Activated T-cell treated with anti-CD3 and anti-CD28 coated beads, Interleukin-2, amount 50 U/mL, for 24 hours (primary cell): ENCODE data around the gene SCUBE1.
"Not testable (repeated sequence)": the region's sequence is repeated elsewhere in the genome, so short reads cannot be mapped to it uniquely, and the experiment has no call there.

Experiments used
- DNase-seq: peaks from one replicate; pipeline ENCODE4 v3.0.0-alpha.2; 2020
- H3K27ac Mint-ChIP-seq: 2 replicates; pipeline ENCODE4 v1.8.0; 2020; ENCODE audit warnings: mild to moderate bottlenecking, mixed read lengths
- H3K27me3 Mint-ChIP-seq: 2 replicates; pipeline ENCODE4 v1.8.0; 2020; ENCODE audit warnings: mixed read lengths
- H3K36me3 Mint-ChIP-seq: 2 replicates; pipeline ENCODE4 v1.8.0; 2020; ENCODE audit warnings: low read depth, mixed read lengths
- H3K4me1 Mint-ChIP-seq: 2 replicates; pipeline ENCODE4 v1.8.0; 2020; ENCODE audit warnings: low read depth, mixed read lengths
- H3K4me3 Mint-ChIP-seq: 2 replicates; pipeline ENCODE4 v1.8.0; 2020; ENCODE audit warnings: mild to moderate bottlenecking, moderate library complexity, mixed read lengths
- H3K9me3 Mint-ChIP-seq: 2 replicates; pipeline ENCODE4 v1.8.0; 2020; ENCODE audit warnings: mixed read lengths

Gene SCUBE1

GRCh38 chr22:43295173-43295572 is 48.0 kb downstream of the SCUBE1 start:
- no peaks in the 10 kb centered on the region for H3K4me1 Mint-ChIP-seq
- H3K36me3 Mint-ChIP-seq: no peaks in the 10 kb centered on the region
- no peak overlapping the region for H3K27ac Mint-ChIP-seq
- no peak for DNase-seq
- no peak overlapping the region for H3K4me3 Mint-ChIP-seq
- no peaks in the 10 kb centered on the region for H3K27me3 Mint-ChIP-seq
- no peaks in the 10 kb centered on the region for H3K9me3 Mint-ChIP-seq

- no peaks in the 10 kb centered on the region for H3K9me3 Mint-ChIP-seq
- no peak overlapping the region for H3K4me3 Mint-ChIP-seq
- no peak overlapping the region for H3K27ac Mint-ChIP-seq
- no peaks in the 10 kb centered on the region for H3K27me3 Mint-ChIP-seq
- H3K4me1 Mint-ChIP-seq: peaks cover 5% of the 10 kb centered on the region
- no peaks in the 10 kb centered on the region for H3K36me3 Mint-ChIP-seq
- no peak for DNase-seq
These were observed 49.3 kb downstream of the SCUBE1 start for GRCh38 chr22:43293655-43294392.

- no peak for DNase-seq
- H3K27ac Mint-ChIP-seq: no peak overlapping the region
- H3K27me3 Mint-ChIP-seq: no peaks in the 10 kb centered on the region
- H3K4me1 Mint-ChIP-seq: peaks cover 5% of the 10 kb centered on the region
- H3K9me3 Mint-ChIP-seq: no peaks in the 10 kb centered on the region
- no peaks in the 10 kb centered on the region for H3K36me3 Mint-ChIP-seq
- no peak overlapping the region for H3K4me3 Mint-ChIP-seq
These were observed 49.9 kb downstream of the SCUBE1 start for GRCh38 chr22:43293259-43293654.

GRCh38 chr22:43292630-43293018 is 50.5 kb downstream of the SCUBE1 start:
- Mint-ChIP-seq H3K9me3 (no peaks in the 10 kb centered on the region), H3K4me3 (no peak overlapping the region), H3K36me3 (no peaks in the 10 kb centered on the region), H3K27me3 (no peaks in the 10 kb centered on the region), H3K27ac (no peak overlapping the region), H3K4me1 (peaks cover 5% of the 10 kb centered on the region)
- DNase-seq: no peak

- peaks cover 5% of the 10 kb centered on the region for H3K4me1 Mint-ChIP-seq
- no peaks in the 10 kb centered on the region for H3K27me3 Mint-ChIP-seq
- H3K27ac Mint-ChIP-seq: no peak overlapping the region
- H3K4me3 Mint-ChIP-seq: no peak overlapping the region
- no peak for DNase-seq
- H3K9me3 Mint-ChIP-seq: no peaks in the 10 kb centered on the region
- no peaks in the 10 kb centered on the region for H3K36me3 Mint-ChIP-seq
These were observed 51.8 kb downstream of the SCUBE1 start for GRCh38 chr22:43291381-43291780.

GRCh38 chr22:43289976-43290721 is 53.0 kb downstream of the SCUBE1 start:
- Mint-ChIP-seq H3K9me3 (no peaks in the 10 kb centered on the region), H3K27me3 (no peaks in the 10 kb centered on the region), H3K4me3 (no peak overlapping the region), H3K27ac (no peak overlapping the region), H3K36me3 (no peaks in the 10 kb centered on the region), H3K4me1 (peaks cover 5% of the 10 kb centered on the region)
- no peak for DNase-seq

GRCh38 chr22:43289531-43289963 is 53.6 kb downstream of the SCUBE1 start:
- no peak overlapping the region for H3K4me3 Mint-ChIP-seq
- no peak for DNase-seq
- H3K36me3 Mint-ChIP-seq: no peaks in the 10 kb centered on the region
- H3K27ac Mint-ChIP-seq: no peak overlapping the region
- peaks cover 5% of the 10 kb centered on the region for H3K4me1 Mint-ChIP-seq
- H3K9me3 Mint-ChIP-seq: no peaks in the 10 kb centered on the region
- H3K27me3 Mint-ChIP-seq: no peaks in the 10 kb centered on the region

- H3K27ac Mint-ChIP-seq: no peak overlapping the region
- H3K27me3 Mint-ChIP-seq: no peaks in the 10 kb centered on the region
- no peaks in the 10 kb centered on the region for H3K36me3 Mint-ChIP-seq
- peaks cover 5% of the 10 kb centered on the region for H3K4me1 Mint-ChIP-seq
- no peak overlapping the region for H3K4me3 Mint-ChIP-seq
- no peaks in the 10 kb centered on the region for H3K9me3 Mint-ChIP-seq
- no peak for DNase-seq
These were observed 54.3 kb downstream of the SCUBE1 start for GRCh38 chr22:43288807-43289420.

GRCh38 chr22:43288378-43288777 is 54.8 kb downstream of the SCUBE1 start:
- Mint-ChIP-seq H3K27me3 (peaks cover 2% of the 10 kb centered on the region), H3K4me1 (peaks cover 5% of the 10 kb centered on the region), H3K36me3 (no peaks in the 10 kb centered on the region), H3K9me3 (no peaks in the 10 kb centered on the region), H3K27ac (no peak overlapping the region), H3K4me3 (no peak overlapping the region)
- DNase-seq: no peak

GRCh38 chr22:43287441-43287840 is 55.7 kb downstream of the SCUBE1 start:
- H3K27me3 Mint-ChIP-seq: peaks cover 2% of the 10 kb centered on the region
- H3K9me3 Mint-ChIP-seq: no peaks in the 10 kb centered on the region
- DNase-seq: no peak
- no peak overlapping the region for H3K4me3 Mint-ChIP-seq
- H3K27ac Mint-ChIP-seq: no peak overlapping the region
- no peaks in the 10 kb centered on the region for H3K36me3 Mint-ChIP-seq
- peaks cover 5% of the 10 kb centered on the region for H3K4me1 Mint-ChIP-seq

- no peaks in the 10 kb centered on the region for H3K36me3 Mint-ChIP-seq
- no peaks in the 10 kb centered on the region for H3K4me1 Mint-ChIP-seq
- peaks cover 2% of the 10 kb centered on the region for H3K27me3 Mint-ChIP-seq
These were observed 61.8 kb downstream of the SCUBE1 start for GRCh38 chr22:43281394-43281793.

GRCh38 chr22:43280523-43280886 is 62.7 kb downstream of the SCUBE1 start:
- not testable (repeated sequence) for H3K36me3 Mint-ChIP-seq, H3K27me3 Mint-ChIP-seq, DNase-seq, H3K4me1 Mint-ChIP-seq, H3K9me3 Mint-ChIP-seq, H3K4me3 Mint-ChIP-seq, H3K27ac Mint-ChIP-seq

More at GRCh38 chr22:43281394-43281793, 61.8 kb downstream of the SCUBE1 start:
- H3K4me3 Mint-ChIP-seq: no peak overlapping the region
- H3K9me3 Mint-ChIP-seq: no peaks in the 10 kb centered on the region
- H3K27ac Mint-ChIP-seq: no peak overlapping the region
- no peak for DNase-seq

GRCh38 chr22:43279867-43280522 is 63.2 kb downstream of the SCUBE1 start:
- no peaks in the 10 kb centered on the region for H3K9me3 Mint-ChIP-seq
- H3K27ac Mint-ChIP-seq: no peak overlapping the region
- H3K4me1 Mint-ChIP-seq: no peaks in the 10 kb centered on the region
- DNase-seq: no peak
- H3K36me3 Mint-ChIP-seq: no peaks in the 10 kb centered on the region
- no peak overlapping the region for H3K4me3 Mint-ChIP-seq
- H3K27me3 Mint-ChIP-seq: peaks cover 2% of the 10 kb centered on the region

- H3K36me3 Mint-ChIP-seq: no peaks in the 10 kb centered on the region
- H3K9me3 Mint-ChIP-seq: no peaks in the 10 kb centered on the region
- H3K27ac Mint-ChIP-seq: no peak overlapping the region
- no peaks in the 10 kb centered on the region for H3K27me3 Mint-ChIP-seq
- H3K4me3 Mint-ChIP-seq: no peak overlapping the region
- no peaks in the 10 kb centered on the region for H3K4me1 Mint-ChIP-seq
- no peak for DNase-seq
These were observed 65.1 kb downstream of the SCUBE1 start for GRCh38 chr22:43277987-43278601.
